ENCODE measurements around the gene NEO1. TPM values are rescaled to one million over a fixed set of nuclear protein-coding genes. Genes with fewer than 3 reads are reported as not detected.
"Not testable (repeated sequence)": the region's sequence is repeated elsewhere in the genome, so short reads cannot be mapped to it uniquely, and the experiment has no call there.

NEO1 gene
- polyA plus RNA-seq, 1 of the 3 experiments (the other 2 are of a cell fraction): 13.1 TPM

DNA sequence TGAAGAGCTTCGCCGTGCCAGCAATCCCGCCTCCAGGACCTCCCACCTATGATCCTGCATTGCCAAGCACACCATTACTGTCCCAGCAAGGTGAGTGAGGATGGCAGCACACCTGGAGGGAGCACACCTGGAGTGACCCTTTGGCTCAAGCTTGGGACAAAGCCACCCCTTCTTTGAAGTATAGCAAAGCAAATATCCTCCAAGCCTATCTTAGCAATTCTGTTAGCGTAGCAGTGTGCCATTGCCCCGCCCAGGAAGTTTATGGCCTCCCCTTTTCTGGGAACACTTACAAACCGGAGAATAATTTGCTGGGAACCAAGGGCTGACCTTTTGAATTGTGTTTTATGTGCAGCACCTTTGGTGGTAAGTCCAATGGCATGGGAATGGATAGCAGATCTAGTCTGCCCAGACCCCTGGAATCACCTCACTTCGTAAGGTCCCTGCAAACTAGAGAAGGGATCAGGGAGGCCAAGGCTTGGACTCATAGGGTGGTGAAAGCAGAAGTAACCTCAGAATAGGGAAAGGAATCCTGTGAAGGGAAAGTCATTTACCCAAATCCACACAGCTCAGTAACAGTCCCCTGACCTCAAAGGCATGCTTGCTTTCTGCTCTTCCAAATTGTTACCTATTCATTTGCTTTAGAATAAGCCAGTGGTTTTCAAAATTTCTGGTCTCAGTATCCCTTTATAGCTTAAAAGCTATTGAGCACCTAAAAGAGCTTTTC lies 246.4 kb downstream of the NEO1 start:
- DNase-seq: no peak
- no peaks in the 10 kb centered on the region for H3K4me1 ChIP-seq (ENCODE audit: control insufficient read depth in 1 of 2, insufficient read depth in 2 of 2, low read depth in 1 of 2, low read length in 1 of 2)
- POLR2A ChIA-PET: no interaction called here
- no peaks in the 10 kb centered on the region for H3F3A ChIP-seq (replicated peaks; ENCODE audit: insufficient read depth)
- H3K36me3 ChIP-seq (replicated peaks in 1 of 2; ENCODE audit: control insufficient read depth in 1 of 2, insufficient read depth in 2 of 2, low read length in 1 of 2): peaks cover 8 to 28% of the 10 kb centered on the region in 2 experiments
- TF ChIP-seq YY1 (IDR thresholded peaks at IDR 0.05; ENCODE audit: low read depth): no peak
- no peak for TF ChIP-seq CHD2 (IDR thresholded peaks at IDR 0.05; ENCODE audit: low read length, partially characterized antibody)
- TF ChIP-seq MEF2A (IDR thresholded peaks at IDR 0.05; ENCODE audit: borderline replicate concordance, low read depth): no peak
- no peak for TF ChIP-seq TAF1 (IDR thresholded peaks at IDR 0.05; ENCODE audit: borderline replicate concordance, low read depth, low read length)
- no peak for TF ChIP-seq TEAD4 (IDR thresholded peaks at IDR 0.05; ENCODE audit: borderline replicate concordance, insufficient read depth)
- TF ChIP-seq, protein P1, sequence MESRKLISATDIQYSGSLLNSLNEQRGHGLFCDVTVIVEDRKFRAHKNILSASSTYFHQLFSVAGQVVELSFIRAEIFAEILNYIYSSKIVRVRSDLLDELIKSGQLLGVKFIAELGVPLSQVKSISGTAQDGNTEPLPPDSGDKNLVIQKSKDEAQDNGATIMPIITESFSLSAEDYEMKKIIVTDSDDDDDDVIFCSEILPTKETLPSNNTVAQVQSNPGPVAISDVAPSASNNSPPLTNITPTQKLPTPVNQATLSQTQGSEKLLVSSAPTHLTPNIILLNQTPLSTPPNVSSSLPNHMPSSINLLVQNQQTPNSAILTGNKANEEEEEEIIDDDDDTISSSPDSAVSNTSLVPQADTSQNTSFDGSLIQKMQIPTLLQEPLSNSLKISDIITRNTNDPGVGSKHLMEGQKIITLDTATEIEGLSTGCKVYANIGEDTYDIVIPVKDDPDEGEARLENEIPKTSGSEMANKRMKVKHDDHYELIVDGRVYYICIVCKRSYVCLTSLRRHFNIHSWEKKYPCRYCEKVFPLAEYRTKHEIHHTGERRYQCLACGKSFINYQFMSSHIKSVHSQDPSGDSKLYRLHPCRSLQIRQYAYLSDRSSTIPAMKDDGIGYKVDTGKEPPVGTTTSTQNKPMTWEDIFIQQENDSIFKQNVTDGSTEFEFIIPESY (IDR thresholded peaks at IDR 0.05; ENCODE audit: borderline replicate concordance, low read depth): no peak
- TF ChIP-seq TCF12 (IDR thresholded peaks at IDR 0.05): no peak
- TF ChIP-seq RAD21 (IDR thresholded peaks at IDR 0.05; ENCODE audit: low read length): no peak
- TF ChIP-seq SIN3A (IDR thresholded peaks at IDR 0.05; ENCODE audit: borderline replicate concordance, low read depth, low read length): no peak
- TF ChIP-seq, protein P2, sequence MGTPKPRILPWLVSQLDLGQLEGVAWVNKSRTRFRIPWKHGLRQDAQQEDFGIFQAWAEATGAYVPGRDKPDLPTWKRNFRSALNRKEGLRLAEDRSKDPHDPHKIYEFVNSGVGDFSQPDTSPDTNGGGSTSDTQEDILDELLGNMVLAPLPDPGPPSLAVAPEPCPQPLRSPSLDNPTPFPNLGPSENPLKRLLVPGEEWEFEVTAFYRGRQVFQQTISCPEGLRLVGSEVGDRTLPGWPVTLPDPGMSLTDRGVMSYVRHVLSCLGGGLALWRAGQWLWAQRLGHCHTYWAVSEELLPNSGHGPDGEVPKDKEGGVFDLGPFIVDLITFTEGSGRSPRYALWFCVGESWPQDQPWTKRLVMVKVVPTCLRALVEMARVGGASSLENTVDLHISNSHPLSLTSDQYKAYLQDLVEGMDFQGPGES (IDR thresholded peaks at IDR 0.05; ENCODE audit: low read depth, low read length): no peak
- no peak for TF ChIP-seq MXI1 (IDR thresholded peaks at IDR 0.05; ENCODE audit: low read depth, low read length)
- no peak overlapping the region for H3K27ac ChIP-seq (ENCODE audit: low read depth in 2 of 2, low read length in 1 of 2)
- H4K20me1 ChIP-seq (ENCODE audit: insufficient read depth): no peaks in the 10 kb centered on the region
- no peak overlapping the region for H3K4me2 ChIP-seq
- no peaks in the 10 kb centered on the region for H3K27me3 ChIP-seq (ENCODE audit: insufficient read depth)
- CTCF ChIA-PET: interaction anchor here (0.8 to 2.6 kb wide), 7 partner anchors 7 to 406 kb away, joined by 3 to 14 read pairs (median 4); no protein-coding TSS in a partner anchor
- WGBS (ENCODE audit: low lambda C conversion rate): 93% methylated on average over 7 of the region's 7 CpGs
- no peak overlapping the region for H3K4me3 ChIP-seq (ENCODE audit: low read depth in 2 of 2, low read length in 1 of 2)
- no peaks in the 10 kb centered on the region for H3K9me3 ChIP-seq
- no peaks in the 10 kb centered on the region for H3K79me2 ChIP-seq (ENCODE audit: insufficient read depth)
- H2AFZ ChIP-seq (ENCODE audit: low read depth): no peak overlapping the region
- no peaks in the 10 kb centered on the region for H3K9me2 ChIP-seq
- no peak overlapping the region for H3K9ac ChIP-seq

DNA sequence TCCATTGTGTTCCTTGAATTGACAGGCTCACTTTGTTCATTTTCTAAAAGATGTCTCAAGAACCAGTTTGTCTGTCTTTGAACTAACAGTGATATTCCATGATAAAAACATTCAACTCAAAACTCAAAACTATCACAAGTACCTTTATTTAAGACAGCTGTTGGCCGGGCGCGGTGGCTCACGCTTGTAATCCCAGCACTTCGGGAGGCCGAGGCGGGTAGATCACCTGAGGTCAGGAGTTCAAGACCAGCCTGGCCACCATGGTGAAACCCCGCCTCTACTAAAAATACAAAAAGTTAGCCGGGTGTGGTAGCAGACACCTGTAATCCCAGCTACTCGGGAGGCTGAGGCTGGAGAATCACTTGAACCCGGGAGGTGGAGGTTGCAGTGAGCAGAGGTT lies 248.0 kb downstream of the NEO1 start:
- H3K27me3 ChIP-seq (ENCODE audit: insufficient read depth); DNase-seq; POLR2A ChIA-PET; H4K20me1 ChIP-seq (ENCODE audit: insufficient read depth); H3K27ac ChIP-seq (ENCODE audit: low read depth in 2 of 2, low read length in 1 of 2); H3K9me2 ChIP-seq; H3F3A ChIP-seq (replicated peaks; ENCODE audit: insufficient read depth); H3K79me2 ChIP-seq (ENCODE audit: insufficient read depth); H3K4me2 ChIP-seq; H3K9ac ChIP-seq; H3K4me3 ChIP-seq (ENCODE audit: low read depth in 2 of 2, low read length in 1 of 2); H3K4me1 ChIP-seq (ENCODE audit: control insufficient read depth in 1 of 2, insufficient read depth in 2 of 2, low read depth in 1 of 2, low read length in 1 of 2); H3K9me3 ChIP-seq; H2AFZ ChIP-seq (ENCODE audit: low read depth): not testable (repeated sequence)
- peaks cover 8 to 26% of the 10 kb centered on the region in 2 experiments for H3K36me3 ChIP-seq (replicated peaks in 1 of 2; ENCODE audit: control insufficient read depth in 1 of 2, insufficient read depth in 2 of 2, low read length in 1 of 2)
- WGBS (ENCODE audit: low lambda C conversion rate): 81% methylated on average over 9 of the region's 11 CpGs
- CTCF ChIA-PET: interaction anchor here (1.2 kb wide), 1 partner anchor 17 kb away, joined by 3 read pairs; no protein-coding TSS in a partner anchor
